Heart left ventricle (tissue), 13 donors: ENCODE data around the gene TMEM39A.

ENCODE experiments used
- CTCF ChIP-seq, 12 donors: fragments of 200-600 bp; sonication (generic) in 4 of 12; IDR thresholded peaks; one replicate each; pipeline versions ENCODE4 v1.5.0 to v1.8.0; 2018 to 2022; ENCODE audit warnings: antibody characterized with exemption in 12 of 12, mild to moderate bottlenecking in 5 of 12
- POLR2A ChIP-seq, 2 donors: fragments of 450-650 bp; IDR thresholded peaks; one replicate each; pipeline ENCODE4 v1.6.1; 2017; ENCODE audit warnings: antibody characterized with exemption in 2 of 2, mild to moderate bottlenecking in 2 of 2, moderate library complexity in 2 of 2
- donor health status: ischemic (EF 13 %, LVEDD 7.1; RV severe dilation, severe dysfunction).
- donor health status: DM: no; HTN: yes; CAD: no.
- donor health status: DM: no; HTN: no; CAD: no.
- donor health status: ischemic (EF 25% LVEDD 6.9; RV normal size, moderate dysfunction).
- donor health status: ischemic (EF 25% LVEDD 5.7; RV mildly dilated, moderate dysfunction).
- donor health status: ischemic (EF 35%, LVEDD 5.7; RV mildly dilated, moderate dysfunction).
- donor health status: nonischemic (EF 11% LVEDD 7.7; RV severe dilation, severe dysfunction).
- donor health status: DM: yes; HTN: yes; CAD: no.
- donor health status: PGD.
- donor health status: ischemic (EF 29% LVEDD 5.4; RV normal size, mild dysfunction).
- donor health status: nonischemic (EF 23%, LVEDD 6.1; RV moderate dilation, normal function).

GRCh38 chr3:119400466-119400865 is 62.9 kb downstream of the TMEM39A start:
- no peak for TF ChIP-seq CTCF (IDR thresholded peaks at IDR 0.05)
- no peak for TF ChIP-seq POLR2A (IDR thresholded peaks at IDR 0.05)
